NCI-H1436 (cell line): ENCODE data around the gene ADAMTS19.

Experiments
- DNase-seq: peaks from one replicate; lab custom pipeline; 2025; lab: John Stamatoyannopoulos, UW

The ADAMTS19 gene

GRCh38 chr5:129689045-129689444 lies 228.9 kb downstream of the ADAMTS19 start:
- no peak for DNase-seq

DNA sequence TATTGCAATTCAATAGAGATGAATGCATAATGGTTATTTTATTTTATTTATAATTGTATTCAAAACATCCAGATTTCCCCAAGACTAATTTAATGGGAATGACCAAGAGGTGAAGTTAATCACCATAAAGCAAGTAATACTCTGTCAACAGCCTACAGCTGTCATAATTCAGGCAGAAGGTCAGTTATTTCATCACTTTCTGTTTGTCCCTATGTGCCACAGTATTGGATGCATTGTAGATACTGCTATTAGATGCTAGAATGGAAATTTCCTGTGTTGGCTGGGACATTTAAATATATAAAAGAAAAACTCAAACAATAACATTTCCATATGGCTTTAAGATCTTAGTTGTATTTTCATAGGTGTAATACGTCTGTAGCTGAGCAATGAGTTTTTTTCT lies 231.1 kb downstream of the ADAMTS19 start:
- DNase-seq = no peak

DNA sequence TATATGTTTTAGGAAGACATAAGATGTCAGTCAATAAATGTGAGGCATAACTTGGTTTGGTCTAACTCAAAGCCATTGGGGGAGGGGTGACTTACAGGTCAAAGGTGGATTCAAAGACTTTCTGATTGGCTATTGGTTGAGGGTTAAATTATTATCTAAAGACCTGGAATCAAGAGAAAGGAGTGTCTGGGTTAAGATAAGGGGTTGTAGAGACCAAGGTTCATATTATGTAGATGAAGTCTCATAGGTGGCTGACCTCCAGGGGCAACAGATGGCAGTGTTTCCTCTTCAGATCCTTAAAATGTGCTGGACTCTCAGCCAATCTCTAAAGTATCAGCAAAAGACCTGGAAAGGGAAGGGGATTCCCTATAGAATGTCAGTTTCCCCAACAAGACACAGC lies 236.5 kb downstream of the ADAMTS19 start:
- DNase-seq = no peak

DNA sequence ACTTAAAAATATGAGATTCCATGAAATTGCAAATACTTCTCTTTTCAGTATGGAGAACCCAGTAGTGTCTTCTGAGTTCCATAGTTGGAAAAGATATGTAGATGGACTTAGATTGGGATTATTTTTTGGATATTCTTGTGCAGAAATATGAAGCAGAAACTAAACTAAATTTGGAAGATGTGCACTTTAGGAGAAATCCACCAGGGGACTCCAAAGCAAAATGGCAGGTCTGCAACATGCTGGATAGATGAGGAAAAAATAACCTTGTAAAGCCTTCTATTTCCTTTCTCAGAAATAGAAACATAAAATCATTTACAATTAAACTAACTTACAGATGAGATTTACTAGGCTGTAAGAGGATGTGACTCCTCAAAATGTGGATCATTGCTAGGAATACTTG lies 238.6 kb downstream of the ADAMTS19 start:
- no peak for DNase-seq

DNA sequence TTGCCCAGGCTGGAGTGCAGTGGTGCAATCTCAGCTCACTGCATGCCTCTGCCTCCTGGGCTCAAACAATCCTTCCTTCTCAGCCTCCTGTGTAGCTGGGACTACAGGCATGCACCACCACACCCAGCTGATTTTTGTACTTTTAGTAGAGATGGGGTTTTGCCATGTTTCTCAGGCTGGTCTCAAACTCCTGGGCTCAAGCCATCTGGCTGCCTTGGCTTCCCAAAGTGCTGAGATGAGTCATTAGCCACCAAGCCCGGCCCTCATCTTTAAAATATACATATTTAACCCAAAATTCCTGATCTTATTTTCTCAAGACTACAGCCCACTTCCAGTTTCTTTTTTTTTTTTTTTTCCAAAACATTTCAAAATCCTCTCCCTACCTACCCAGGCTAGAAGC lies 256.1 kb downstream of the ADAMTS19 start:
- DNase-seq = no peak

- no peak for DNase-seq
Measured at GRCh38 chr5:129716651-129717050, 256.6 kb downstream of the ADAMTS19 start.

- DNase-seq = no peak
Measured at GRCh38 chr5:129717751-129718310, 257.7 kb downstream of the ADAMTS19 start.

- no peak for DNase-seq
Measured at GRCh38 chr5:129718471-129719090, 258.5 kb downstream of the ADAMTS19 start.

- no peak for DNase-seq
Measured at GRCh38 chr5:129724222-129724621, 264.1 kb downstream of the ADAMTS19 start.

DNA sequence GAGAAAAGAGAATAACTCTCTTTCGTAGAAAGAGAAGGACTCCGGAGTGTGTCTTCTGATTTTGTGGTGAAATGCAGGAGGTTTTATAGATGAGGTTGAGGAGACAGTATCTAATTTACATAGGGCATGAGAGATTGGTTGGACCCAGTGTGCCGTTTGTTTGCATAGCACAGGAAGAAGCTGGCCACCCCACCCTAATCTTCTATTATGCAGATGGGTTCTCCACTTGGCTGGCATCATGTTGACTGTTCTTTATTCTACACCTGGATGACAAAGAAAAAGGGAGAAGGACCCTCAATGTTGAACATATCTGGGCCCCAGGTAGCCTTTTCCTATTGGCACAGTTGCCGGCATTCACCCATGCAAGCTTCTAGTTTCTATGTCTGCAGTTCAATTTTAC lies 264.5 kb downstream of the ADAMTS19 start:
- DNase-seq = no peak

GRCh38 chr5:129739773-129740172 lies 279.7 kb downstream of the ADAMTS19 start:
- DNase-seq = no peak

DNA sequence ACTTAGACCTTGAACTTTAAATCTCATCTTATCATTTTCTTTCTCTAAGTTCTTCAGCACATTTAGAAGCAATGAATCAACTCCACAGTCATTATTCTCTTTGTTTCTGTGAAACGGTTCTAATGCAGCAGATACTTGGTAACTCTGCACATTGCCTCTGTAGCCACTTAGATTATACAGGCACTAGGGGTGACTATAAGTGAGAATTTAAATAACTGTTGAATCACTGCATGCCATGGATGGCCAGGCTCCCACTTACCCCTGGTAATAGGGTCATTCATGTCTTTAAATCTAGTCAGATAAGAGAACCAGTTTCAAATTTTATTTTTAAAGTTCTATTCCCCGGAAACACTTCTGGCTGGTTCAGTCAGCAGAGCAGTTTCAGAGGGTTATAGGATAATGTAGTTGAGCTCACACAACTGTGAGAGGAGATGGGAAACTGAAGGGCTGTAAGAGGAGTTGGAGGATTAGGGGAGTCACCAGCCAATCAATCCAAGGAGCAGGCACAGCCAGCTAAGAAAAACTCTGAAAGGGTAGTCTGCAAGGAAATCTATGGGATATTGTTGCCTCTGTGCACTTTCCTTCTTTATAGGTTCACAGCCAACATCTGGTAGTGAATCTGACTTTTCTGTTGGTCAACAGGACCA lies 283.6 kb downstream of the ADAMTS19 start:
- DNase-seq = no peak

GRCh38 chr5:129745997-129746396 lies 285.9 kb downstream of the ADAMTS19 start:
- no peak for DNase-seq

- no peak for DNase-seq
Measured at GRCh38 chr5:129746876-129747275, 286.8 kb downstream of the ADAMTS19 start.

- no peak for DNase-seq
Measured at GRCh38 chr5:129747572-129748407, 287.7 kb downstream of the ADAMTS19 start, which contains the start of gene MINAR2. Gene MINAR2, plus strand, starts transcription at chr5:129748094. Its CDS starts 97 bp downstream, at chr5:129748191.

DNA sequence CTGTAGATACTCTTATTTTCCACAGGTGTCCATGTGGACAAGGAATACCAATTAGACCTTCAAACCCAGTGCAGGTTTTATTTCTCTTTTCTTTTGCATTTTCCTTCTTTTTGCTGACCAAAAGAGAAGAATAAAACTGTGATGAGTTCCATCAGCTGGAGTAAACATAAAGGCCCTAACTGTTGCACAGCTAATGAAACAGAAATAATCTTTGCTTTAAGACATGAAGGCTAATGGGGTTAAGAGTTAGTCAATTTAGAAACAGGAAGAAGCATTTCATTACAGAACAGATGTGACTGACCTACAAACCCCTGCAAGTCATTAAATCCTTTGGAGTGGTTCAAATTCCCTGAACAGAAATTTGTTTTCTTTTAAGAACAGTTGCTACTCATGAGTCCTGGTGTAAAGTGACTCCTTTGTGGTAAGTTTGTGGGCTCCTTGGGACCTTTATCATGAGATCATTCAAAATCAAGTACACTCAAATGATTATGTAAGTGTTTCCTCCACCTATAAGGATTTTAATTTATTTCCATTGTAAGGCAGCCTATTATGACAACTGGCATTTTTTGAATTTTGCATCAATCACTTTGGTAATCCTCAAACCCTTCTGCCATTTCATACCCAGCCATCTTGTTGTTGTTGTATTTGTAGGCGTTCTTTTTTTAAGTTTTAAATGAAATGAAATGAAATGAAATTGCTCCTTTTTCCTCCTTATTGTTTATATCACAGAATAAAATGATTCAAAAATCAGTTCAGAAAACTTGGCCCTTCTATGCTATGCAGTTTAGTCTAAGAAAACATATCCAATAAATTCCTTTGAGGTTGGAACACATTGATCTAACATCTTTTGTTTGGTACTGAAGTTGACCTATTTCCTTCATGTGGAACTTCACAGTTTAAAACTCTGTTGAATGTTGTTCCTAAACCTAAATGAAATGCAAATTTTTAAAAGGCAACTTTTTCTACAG lies 289.1 kb downstream of the ADAMTS19 start:
- no peak for DNase-seq

GRCh38 chr5:129760636-129761325 lies 300.7 kb downstream of the ADAMTS19 start:
- DNase-seq = no peak

- no peak for DNase-seq
Measured at GRCh38 chr5:129763651-129764050, 303.6 kb downstream of the ADAMTS19 start.

DNA sequence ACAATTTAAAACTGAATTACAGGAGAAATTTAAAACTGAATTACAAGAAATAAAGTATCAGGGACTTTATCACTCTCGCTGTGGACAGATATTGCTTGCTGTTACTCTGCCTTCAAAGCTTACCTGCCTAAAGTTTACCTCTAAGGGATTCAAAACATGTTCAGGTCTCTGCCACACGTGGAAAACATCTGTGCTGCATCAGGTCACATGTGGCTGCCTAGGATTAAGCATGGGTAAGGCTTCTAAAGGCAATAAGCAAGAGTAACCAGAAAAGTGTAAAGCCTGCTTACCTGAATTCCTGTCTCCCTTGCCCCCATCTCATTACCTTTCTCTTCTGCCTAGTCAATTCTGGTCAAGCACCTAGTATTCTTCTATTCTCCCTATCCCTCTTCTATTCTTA lies 306.7 kb downstream of the ADAMTS19 start:
- DNase-seq = no peak

- peak; percentile 74 for DNase-seq
Measured at GRCh38 chr5:129767927-129768380, 307.9 kb downstream of the ADAMTS19 start.

- no peak for DNase-seq
Measured at GRCh38 chr5:129768735-129769134, 308.6 kb downstream of the ADAMTS19 start.
